ENCODE measurements around the gene CDK19. TPM values are rescaled to one million over a fixed set of nuclear protein-coding genes. Genes with fewer than 3 reads are reported as not detected.

The CDK19 gene
- total RNA-seq, 1 experiment from 2014 or later, result 11.7 TPM

DNA sequence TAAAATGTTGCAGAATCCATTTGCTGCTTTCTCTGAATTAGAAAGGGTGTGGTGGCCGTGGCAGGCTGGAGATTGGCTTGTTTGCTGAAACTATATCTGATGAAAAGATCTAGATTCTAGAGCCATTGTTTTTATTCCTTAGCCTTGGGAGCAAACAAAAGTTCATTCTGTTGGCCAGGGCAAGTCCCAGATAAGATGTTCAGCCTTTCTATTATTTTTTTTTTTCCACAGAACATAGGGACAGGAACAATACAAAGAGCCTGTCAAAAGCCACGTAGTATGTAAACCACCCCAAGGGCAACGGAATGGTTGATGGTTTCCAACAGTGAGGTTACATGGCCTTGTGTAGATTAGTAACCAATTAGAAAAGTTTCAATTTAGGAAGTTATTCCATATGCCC is 218.9 kb downstream of the CDK19 start (continued):
- TF ChIP-seq, protein P1, sequence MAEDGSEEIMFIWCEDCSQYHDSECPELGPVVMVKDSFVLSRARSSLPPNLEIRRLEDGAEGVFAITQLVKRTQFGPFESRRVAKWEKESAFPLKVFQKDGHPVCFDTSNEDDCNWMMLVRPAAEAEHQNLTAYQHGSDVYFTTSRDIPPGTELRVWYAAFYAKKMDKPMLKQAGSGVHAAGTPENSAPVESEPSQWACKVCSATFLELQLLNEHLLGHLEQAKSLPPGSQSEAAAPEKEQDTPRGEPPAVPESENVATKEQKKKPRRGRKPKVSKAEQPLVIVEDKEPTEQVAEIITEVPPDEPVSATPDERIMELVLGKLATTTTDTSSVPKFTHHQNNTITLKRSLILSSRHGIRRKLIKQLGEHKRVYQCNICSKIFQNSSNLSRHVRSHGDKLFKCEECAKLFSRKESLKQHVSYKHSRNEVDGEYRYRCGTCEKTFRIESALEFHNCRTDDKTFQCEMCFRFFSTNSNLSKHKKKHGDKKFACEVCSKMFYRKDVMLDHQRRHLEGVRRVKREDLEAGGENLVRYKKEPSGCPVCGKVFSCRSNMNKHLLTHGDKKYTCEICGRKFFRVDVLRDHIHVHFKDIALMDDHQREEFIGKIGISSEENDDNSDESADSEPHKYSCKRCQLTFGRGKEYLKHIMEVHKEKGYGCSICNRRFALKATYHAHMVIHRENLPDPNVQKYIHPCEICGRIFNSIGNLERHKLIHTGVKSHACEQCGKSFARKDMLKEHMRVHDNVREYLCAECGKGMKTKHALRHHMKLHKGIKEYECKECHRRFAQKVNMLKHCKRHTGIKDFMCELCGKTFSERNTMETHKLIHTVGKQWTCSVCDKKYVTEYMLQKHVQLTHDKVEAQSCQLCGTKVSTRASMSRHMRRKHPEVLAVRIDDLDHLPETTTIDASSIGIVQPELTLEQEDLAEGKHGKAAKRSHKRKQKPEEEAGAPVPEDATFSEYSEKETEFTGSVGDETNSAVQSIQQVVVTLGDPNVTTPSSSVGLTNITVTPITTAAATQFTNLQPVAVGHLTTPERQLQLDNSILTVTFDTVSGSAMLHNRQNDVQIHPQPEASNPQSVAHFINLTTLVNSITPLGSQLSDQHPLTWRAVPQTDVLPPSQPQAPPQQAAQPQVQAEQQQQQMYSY (CRISPR knock-in tag; IDR thresholded peaks at IDR 0.05), result no peak
- no peak for TF ChIP-seq ZNF416 (CRISPR knock-in tag; IDR thresholded peaks at IDR 0.05)
- TF ChIP-seq, protein P2, sequence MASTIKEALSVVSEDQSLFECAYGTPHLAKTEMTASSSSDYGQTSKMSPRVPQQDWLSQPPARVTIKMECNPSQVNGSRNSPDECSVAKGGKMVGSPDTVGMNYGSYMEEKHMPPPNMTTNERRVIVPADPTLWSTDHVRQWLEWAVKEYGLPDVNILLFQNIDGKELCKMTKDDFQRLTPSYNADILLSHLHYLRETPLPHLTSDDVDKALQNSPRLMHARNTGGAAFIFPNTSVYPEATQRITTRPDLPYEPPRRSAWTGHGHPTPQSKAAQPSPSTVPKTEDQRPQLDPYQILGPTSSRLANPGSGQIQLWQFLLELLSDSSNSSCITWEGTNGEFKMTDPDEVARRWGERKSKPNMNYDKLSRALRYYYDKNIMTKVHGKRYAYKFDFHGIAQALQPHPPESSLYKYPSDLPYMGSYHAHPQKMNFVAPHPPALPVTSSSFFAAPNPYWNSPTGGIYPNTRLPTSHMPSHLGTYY (CRISPR knock-in tag; IDR thresholded peaks at IDR 0.05), result no peak

DNA sequence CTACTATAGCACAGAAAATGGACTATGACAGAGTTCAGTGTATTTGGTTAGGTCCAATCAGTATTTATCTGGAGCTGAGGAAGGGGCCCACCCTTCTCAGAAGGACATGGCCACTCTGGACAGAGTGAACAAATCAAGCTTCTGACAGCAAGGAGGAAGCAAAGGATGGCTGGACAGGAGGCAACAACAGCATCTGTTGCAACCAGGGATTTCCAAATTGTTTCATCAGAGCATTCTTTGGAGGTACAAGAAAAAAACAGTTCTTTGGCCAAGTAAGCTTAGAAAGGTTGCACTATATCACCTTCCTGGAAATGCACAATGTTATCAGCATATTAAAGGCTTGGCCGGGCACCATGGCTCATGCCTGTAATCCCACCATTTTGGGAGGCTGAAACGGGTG is 220.2 kb downstream of the CDK19 start:
- 0 out of 2 replicates have a peak, but pooled peaks cover 4% of the 10 kb centered on the region for H3K9me3 Mint-ChIP-seq
- CTCF ChIA-PET, result no interaction called here
- no peak for ATAC-seq
- no peak overlapping the region for H3K27ac Mint-ChIP-seq
- H3K4me1 Mint-ChIP-seq, result no peaks in the 10 kb centered on the region
- POLR2A ChIA-PET, result no interaction called here
- no peaks in the 10 kb centered on the region for H3K36me3 Mint-ChIP-seq
- H3K27me3 Mint-ChIP-seq (ENCODE audit: low read depth), result no peaks in the 10 kb centered on the region
- TF ChIP-seq OVOL2 (CRISPR knock-in tag; IDR thresholded peaks at IDR 0.05; ENCODE audit: borderline replicate concordance) (no peak), ZNF263 (CRISPR knock-in tag; IDR thresholded peaks at IDR 0.05; ENCODE audit: low read depth) (no peak), ZNF671 (CRISPR knock-in tag; IDR thresholded peaks at IDR 0.05) (no peak), NR3C1 (CRISPR knock-in tag; conservative IDR thresholded peaks at IDR 0.05; ENCODE audit: low read depth) (no peak), IRF2 (CRISPR knock-in tag; IDR thresholded peaks at IDR 0.05; ENCODE audit: borderline replicate concordance, low read depth) (no peak), ETV6 (CRISPR knock-in tag; IDR thresholded peaks at IDR 0.05) (no peak)
- TF ChIP-seq, protein P1 (CRISPR knock-in tag; IDR thresholded peaks at IDR 0.05), result no peak
- TF ChIP-seq, protein P3, sequence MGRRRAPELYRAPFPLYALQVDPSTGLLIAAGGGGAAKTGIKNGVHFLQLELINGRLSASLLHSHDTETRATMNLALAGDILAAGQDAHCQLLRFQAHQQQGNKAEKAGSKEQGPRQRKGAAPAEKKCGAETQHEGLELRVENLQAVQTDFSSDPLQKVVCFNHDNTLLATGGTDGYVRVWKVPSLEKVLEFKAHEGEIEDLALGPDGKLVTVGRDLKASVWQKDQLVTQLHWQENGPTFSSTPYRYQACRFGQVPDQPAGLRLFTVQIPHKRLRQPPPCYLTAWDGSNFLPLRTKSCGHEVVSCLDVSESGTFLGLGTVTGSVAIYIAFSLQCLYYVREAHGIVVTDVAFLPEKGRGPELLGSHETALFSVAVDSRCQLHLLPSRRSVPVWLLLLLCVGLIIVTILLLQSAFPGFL (CRISPR knock-in tag; IDR thresholded peaks at IDR 0.05; ENCODE audit: borderline replicate concordance), result no peak
- no peak overlapping the region for H3K4me3 Mint-ChIP-seq
- no peak for DNase-seq (ENCODE audit: low spot score)

DNA sequence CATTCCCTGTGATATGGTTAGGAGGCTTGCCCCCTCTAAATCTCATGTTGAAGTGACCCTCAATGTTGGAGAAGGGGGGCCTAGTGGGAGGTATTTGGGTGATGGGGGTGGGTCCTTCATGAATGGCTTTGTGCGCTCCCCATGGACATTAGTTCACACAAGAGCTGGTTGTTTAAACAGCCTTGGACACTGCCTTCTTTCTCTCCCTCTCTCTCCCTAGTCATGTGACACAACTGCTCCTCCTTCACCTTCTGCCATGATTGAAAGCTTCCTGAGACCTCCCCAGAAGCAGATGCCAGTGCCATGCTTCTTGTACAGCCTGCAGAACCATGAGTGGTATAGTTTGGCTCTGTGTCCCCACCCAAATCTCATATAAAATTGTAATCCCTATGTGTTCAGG is 221.6 kb downstream of the CDK19 start:
- TF ChIP-seq, protein P4, sequence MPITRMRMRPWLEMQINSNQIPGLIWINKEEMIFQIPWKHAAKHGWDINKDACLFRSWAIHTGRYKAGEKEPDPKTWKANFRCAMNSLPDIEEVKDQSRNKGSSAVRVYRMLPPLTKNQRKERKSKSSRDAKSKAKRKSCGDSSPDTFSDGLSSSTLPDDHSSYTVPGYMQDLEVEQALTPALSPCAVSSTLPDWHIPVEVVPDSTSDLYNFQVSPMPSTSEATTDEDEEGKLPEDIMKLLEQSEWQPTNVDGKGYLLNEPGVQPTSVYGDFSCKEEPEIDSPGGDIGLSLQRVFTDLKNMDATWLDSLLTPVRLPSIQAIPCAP (CRISPR knock-in tag; IDR thresholded peaks at IDR 0.05), result no peak
- no peak for TF ChIP-seq ZNF263 (CRISPR knock-in tag; IDR thresholded peaks at IDR 0.05; ENCODE audit: low read depth)
- TF ChIP-seq JAZF1 (CRISPR knock-in tag; IDR thresholded peaks at IDR 0.05), result no peak
- no peak for TF ChIP-seq EMX1 (CRISPR knock-in tag; IDR thresholded peaks at IDR 0.05)
- TF ChIP-seq GRHL2 (CRISPR knock-in tag; IDR thresholded peaks at IDR 0.05; ENCODE audit: insufficient replicate concordance, severe bottlenecking), result no peak
- TF ChIP-seq TP53 (CRISPR knock-in tag; IDR thresholded peaks at IDR 0.05), result no peak
- no peak for TF ChIP-seq SMAD3 (CRISPR knock-in tag; IDR thresholded peaks at IDR 0.05; ENCODE audit: borderline replicate concordance)
- no peak for TF ChIP-seq ZNF138 (CRISPR knock-in tag; conservative IDR thresholded peaks at IDR 0.05)
- no peak for TF ChIP-seq ELF4 (CRISPR knock-in tag; IDR thresholded peaks at IDR 0.05; ENCODE audit: low read depth)
- TF ChIP-seq CREB1 (CRISPR knock-in tag; IDR thresholded peaks at IDR 0.05), result no peak
- TF ChIP-seq ZBTB21 (CRISPR knock-in tag; IDR thresholded peaks at IDR 0.05; ENCODE audit: borderline replicate concordance), result no peak
- TF ChIP-seq NFATC4 (CRISPR knock-in tag; IDR thresholded peaks at IDR 0.05), result no peak
- no peak overlapping the region for H3K4me3 Mint-ChIP-seq
- no peak for DNase-seq (ENCODE audit: low spot score)
- no peak overlapping the region for H3K27ac Mint-ChIP-seq
- no peaks in the 10 kb centered on the region for H3K36me3 Mint-ChIP-seq
- no peak for ATAC-seq
- H3K9me3 Mint-ChIP-seq, result peaks cover 9% of the 10 kb centered on the region
- CTCF ChIA-PET, result interaction anchor here (0.9 kb wide), 1 partner anchor 26 kb away, joined by 4 read pairs; no protein-coding TSS in a partner anchor
- no peaks in the 10 kb centered on the region for H3K27me3 Mint-ChIP-seq (ENCODE audit: low read depth)
- no peaks in the 10 kb centered on the region for H3K4me1 Mint-ChIP-seq
- POLR2A ChIA-PET, result no interaction called here

Measured in WTC11 (cell line).